GM18873 (cell line): ENCODE measurements around the gene SPCS3.
A peak's percentile ranks its signal among the peaks of the same experiment; 100 is the strongest.
"Not testable (repeated sequence)": the region's sequence is repeated elsewhere in the genome, so short reads cannot be mapped to it uniquely, and the experiment has no call there.

Experiments
- ATAC-seq: cut with Tn5 transposase; IDR thresholded peaks from one replicate; pipeline ENCODE4 v1.9.1; 2021; ENCODE audit warnings: mild to moderate bottlenecking, moderate library complexity, moderate number of reproducible peaks; ENCODE audit not compliant: unreplicated experiment, low FRiP score

Gene SPCS3

GRCh38 chr4:176340871-176341685 is 21.3 kb downstream of the SPCS3 start:
- ATAC-seq = peak; percentile 70

- ATAC-seq = no peak
Observed at GRCh38 chr4:176342384-176342783, 22.6 kb downstream of the SPCS3 start.

GRCh38 chr4:176343286-176343685 is 23.5 kb downstream of the SPCS3 start:
- no peak for ATAC-seq

GRCh38 chr4:176345346-176345745 is 25.6 kb downstream of the SPCS3 start:
- ATAC-seq = not testable (repeated sequence)

GRCh38 chr4:176346836-176347235 is 27.1 kb downstream of the SPCS3 start:
- ATAC-seq = not testable (repeated sequence)

GRCh38 chr4:176350671-176351070 is 30.9 kb downstream of the SPCS3 start:
- no peak for ATAC-seq

GRCh38 chr4:176354884-176355283 is 35.1 kb downstream of the SPCS3 start:
- ATAC-seq = no peak

GRCh38 chr4:176357359-176358082 is 37.8 kb downstream of the SPCS3 start:
- ATAC-seq = peak; percentile 99

- no peak for ATAC-seq
Observed at GRCh38 chr4:176358083-176358469, 38.3 kb downstream of the SPCS3 start.

GRCh38 chr4:176359590-176359989 is 39.8 kb downstream of the SPCS3 start:
- no peak for ATAC-seq

- no peak for ATAC-seq
Observed at GRCh38 chr4:176360446-176360845, 40.7 kb downstream of the SPCS3 start.

- no peak for ATAC-seq
Observed at GRCh38 chr4:176363072-176363471, 43.3 kb downstream of the SPCS3 start.

- no peak for ATAC-seq
Observed at GRCh38 chr4:176367771-176368465, 48.2 kb downstream of the SPCS3 start.

GRCh38 chr4:176376032-176376614 is 56.4 kb downstream of the SPCS3 start:
- no peak for ATAC-seq

GRCh38 chr4:176377780-176378179 is 58.0 kb downstream of the SPCS3 start:
- peak; percentile 93 for ATAC-seq

- no peak for ATAC-seq
Observed at GRCh38 chr4:176380352-176381157, 60.8 kb downstream of the SPCS3 start.
